NCI-H187 treated with DMSO at 0.1 percent for 48 hours (cell line): ENCODE measurements around the gene SIRT3.

Experiments used
- DNase-seq: peaks from one replicate; lab custom pipeline; 2025; lab: John Stamatoyannopoulos, UW

The SIRT3 gene

GRCh38 chr11:215581-216037 is 20.5 kb downstream of the SIRT3 start:
- DNase-seq: no peak

GRCh38 chr11:214083-214482 is 22.1 kb downstream of the SIRT3 start:
- DNase-seq: no peak

GRCh38 chr11:213111-213510 is 23.0 kb downstream of the SIRT3 start:
- DNase-seq: no peak

- no peak for DNase-seq
Observed at GRCh38 chr11:212150-213100, 23.7 kb downstream of the SIRT3 start.

GRCh38 chr11:211741-212140 is 24.4 kb downstream of the SIRT3 start:
- DNase-seq: no peak

- no peak for DNase-seq
Observed at GRCh38 chr11:211295-211694, 24.8 kb downstream of the SIRT3 start.

- DNase-seq: no peak
Observed at GRCh38 chr11:210803-211180, 25.4 kb downstream of the SIRT3 start.

GRCh38 chr11:210122-210802 is 25.9 kb downstream of the SIRT3 start:
- DNase-seq: no peak

- no peak for DNase-seq
Observed at GRCh38 chr11:209275-210121, 26.6 kb downstream of the SIRT3 start.

- no peak for DNase-seq
Observed at GRCh38 chr11:208917-209260, 27.3 kb downstream of the SIRT3 start.

- peak; percentile 30 for DNase-seq
Observed at GRCh38 chr11:208181-208916, 27.8 kb downstream of the SIRT3 start.

GRCh38 chr11:207863-208180 is 28.3 kb downstream of the SIRT3 start:
- no peak for DNase-seq

GRCh38 chr11:207208-207862 is 28.8 kb downstream of the SIRT3 start, which contains the start of the genes BET1L and RIC8A:
Gene BET1L, minus strand, starts transcription at chr11:207399. Its CDS starts 78 bp downstream, at chr11:207321.
Gene RIC8A, plus strand, starts transcription at chr11:207708. Its CDS starts 1,147 bp downstream, at chr11:208855.
- peak; percentile 82 for DNase-seq

- DNase-seq: no peak
Observed at GRCh38 chr11:206526-207207, 29.5 kb downstream of the SIRT3 start.

- DNase-seq: no peak
Observed at GRCh38 chr11:206002-206384, 30.1 kb downstream of the SIRT3 start.

GRCh38 chr11:205221-206001 is 30.7 kb downstream of the SIRT3 start:
- DNase-seq: no peak

- no peak for DNase-seq
Observed at GRCh38 chr11:204587-205109, 31.5 kb downstream of the SIRT3 start.

GRCh38 chr11:203945-204586 is 32.1 kb downstream of the SIRT3 start:
- DNase-seq: no peak
